H1 (cell line): ENCODE results near the gene RANBP3L. TPM values are rescaled to one million over a fixed set of nuclear protein-coding genes. Genes with fewer than 3 reads are reported as not detected.

Experiments
- CTCF ChIA-PET: fragments of 300-600 bp; sonication (Branson Sonifier 250); formaldehyde crosslinking; loops from one replicate; lab custom pipeline; 2021; ENCODE audit not compliant: partially characterized antibody; lab: Charles Lee
- POLR2A ChIA-PET: fragments of 300-600 bp; sonication (Branson Sonifier 250); formaldehyde crosslinking; loops from one replicate; lab custom pipeline; 2021; ENCODE audit warnings: inconsistent platforms; ENCODE audit not compliant: partially characterized antibody; lab: Charles Lee
- DNase-seq, 2 experiments: peaks; one replicate each; pipeline versions ENCODE4 v3.0.0 to v3.0.0-alpha.2; 2010 to 2022; ENCODE audit warnings: low spot score in 2 of 2, low read depth in 1 of 2, mixed read lengths in 1 of 2
- FAIRE-seq: peaks from 2 replicates; lab custom pipeline; 2011; peaks lifted over from hg19 to GRCh38; lab: Jason Lieb, UNC
- H2AFZ ChIP-seq: 2 replicates; pipeline ENCODE4 v1.8.1; 2012; ENCODE audit warnings: low read length, inconsistent platforms
- H2AK5ac ChIP-seq: 2 replicates; pipeline ENCODE4 v1.6.1; 2013; ENCODE audit warnings: low read depth, low read length
- H2BK120ac ChIP-seq: replicated peaks from 2 replicates; pipeline ENCODE3; 2013; ENCODE audit warnings: low read depth, low read length, inconsistent platforms
- H2BK12ac ChIP-seq: 2 replicates; pipeline ENCODE4 v1.6.1; 2013; ENCODE audit warnings: low read depth, low read length
- H2BK15ac ChIP-seq: 2 replicates; pipeline ENCODE4 v1.6.1; 2013; ENCODE audit warnings: low read length
- H2BK20ac ChIP-seq: 2 replicates; pipeline ENCODE4 v1.6.1; 2013; ENCODE audit warnings: low read length
- H2BK5ac ChIP-seq: 2 replicates; pipeline ENCODE4 v1.6.1; 2013; ENCODE audit warnings: low read depth, low read length
- H3K14ac ChIP-seq: 2 replicates; pipeline ENCODE4 v1.6.1; 2013; ENCODE audit warnings: inconsistent platforms; ENCODE audit not compliant: insufficient read length
- H3K18ac ChIP-seq: 2 replicates; pipeline ENCODE4 v1.6.1; 2013; ENCODE audit warnings: low read length; ENCODE audit errors: extremely low read depth
- H3K23ac ChIP-seq: 2 replicates; pipeline ENCODE4 v1.6.1; 2013; ENCODE audit warnings: inconsistent platforms; ENCODE audit not compliant: insufficient read length
- H3K23me2 ChIP-seq: 2 replicates; pipeline ENCODE4 v1.6.1; 2013; ENCODE audit warnings: low read depth, low read length
- H3K27ac ChIP-seq: 2 replicates; pipeline ENCODE4 v1.6.1; 2011; ENCODE audit warnings: low read depth, low read length, inconsistent platforms
- H3K27me3 ChIP-seq, 4 experiments: replicated peaks in 1 of 4; 1 replicate in 1 of 4; 2 replicates in 3 of 4; pipeline versions ENCODE4 v1.6.1 to v1.8.1; 2011 to 2013; ENCODE audit warnings: low read length in 3 of 4, mild to moderate bottlenecking in 3 of 4, inconsistent platforms in 2 of 4, mixed read lengths in 2 of 4, moderate library complexity in 1 of 4; ENCODE audit not compliant: control insufficient read depth in 3 of 4, insufficient read depth in 3 of 4; ENCODE audit errors: extremely low read depth in 1 of 4
- H3K36me3 ChIP-seq, 4 experiments: 2 replicates each; pipeline versions ENCODE4 v1.6.1 to v1.8.1; 2011 to 2013; ENCODE audit warnings: mild to moderate bottlenecking in 4 of 4, low read length in 3 of 4, moderate library complexity in 2 of 4, control low read depth in 1 of 4, inconsistent platforms in 1 of 4; ENCODE audit not compliant: insufficient read depth in 4 of 4, control insufficient read depth in 2 of 4
- H3K4ac ChIP-seq: replicated peaks from 2 replicates; pipeline ENCODE3; 2013; ENCODE audit warnings: low read length, low read depth, mixed read lengths, inconsistent platforms; ENCODE audit not compliant: insufficient read length
- H3K4me1 ChIP-seq, 4 experiments: replicated peaks in 1 of 4; 1 replicate in 1 of 4; 2 replicates in 3 of 4; pipeline versions ENCODE4 v1.6.1 to v1.8.1; 2011 to 2013; ENCODE audit warnings: low read length in 3 of 4, inconsistent platforms in 2 of 4, mixed read lengths in 1 of 4; ENCODE audit not compliant: insufficient read depth in 4 of 4, control insufficient read depth in 3 of 4
- H3K4me2 ChIP-seq, 2 experiments: 2 replicates each; pipeline versions ENCODE4 v1.6.1 to v1.8.1; 2011 to 2013; ENCODE audit warnings: low read depth in 2 of 2, low read length in 2 of 2, control low read depth in 1 of 2, inconsistent platforms in 1 of 2, mild to moderate bottlenecking in 1 of 2; ENCODE audit not compliant: insufficient read depth in 1 of 2
- H3K4me3 ChIP-seq, 4 experiments: fragments of 200-600, 300-600 bp in 1 of 4; sonication (generic), shearing (Covaris generic), sonication (Bioruptor Twin) in 1 of 4; 2 replicates each; pipeline versions ENCODE4 v1.5.1 to v1.8.1; 2011 to 2016; ENCODE audit warnings: low read length in 4 of 4, low read depth in 3 of 4, control low read depth in 2 of 4, inconsistent platforms in 2 of 4, mild to moderate bottlenecking in 2 of 4, mixed read lengths in 1 of 4, moderate library complexity in 1 of 4; ENCODE audit not compliant: insufficient read depth in 2 of 4; ENCODE audit errors: extremely low read depth in 1 of 4
- H3K56ac ChIP-seq: replicated peaks from 2 replicates; pipeline ENCODE3; 2013; ENCODE audit warnings: low read depth, mild to moderate bottlenecking, mixed read lengths, low read length, inconsistent platforms; ENCODE audit not compliant: insufficient read length
- H3K79me1 ChIP-seq: 2 replicates; pipeline ENCODE4 v1.6.1; 2013; ENCODE audit warnings: low read depth, low read length, control low read depth
- H3K79me2 ChIP-seq, 2 experiments: 2 replicates each; pipeline versions ENCODE4 v1.6.1 to v1.8.1; 2012 to 2013; ENCODE audit warnings: low read length in 2 of 2, mild to moderate bottlenecking in 2 of 2, inconsistent platforms in 1 of 2; ENCODE audit not compliant: insufficient read depth in 2 of 2, control insufficient read depth in 1 of 2
- H3K9ac ChIP-seq, 4 experiments: replicated peaks in 1 of 4; 1 replicate in 1 of 4; 2 replicates in 3 of 4; pipeline versions ENCODE4 v1.6.1 to v1.8.1; 2011 to 2013; ENCODE audit warnings: low read depth in 3 of 4, low read length in 3 of 4, control low read depth in 2 of 4, mild to moderate bottlenecking in 2 of 4, moderate library complexity in 2 of 4, inconsistent platforms in 1 of 4; ENCODE audit errors: extremely low read depth in 1 of 4
- H3K9me3 ChIP-seq, 2 experiments: 2 replicates each; pipeline versions ENCODE4 v1.6.1 to v1.8.1; 2012 to 2013; ENCODE audit warnings: mild to moderate bottlenecking in 2 of 2, moderate library complexity in 2 of 2, control low read depth in 1 of 2, inconsistent platforms in 1 of 2, low read depth in 1 of 2, low read length in 1 of 2, mixed read lengths in 1 of 2; ENCODE audit not compliant: insufficient read depth in 2 of 2
- H4K20me1 ChIP-seq, 2 experiments: replicated peaks in 1 of 2; 2 replicates each; pipeline versions ENCODE3 to v1.8.1; 2011 to 2013; ENCODE audit warnings: inconsistent platforms in 2 of 2, low read length in 2 of 2, mild to moderate bottlenecking in 1 of 2; ENCODE audit not compliant: insufficient read depth in 2 of 2, control insufficient read depth in 1 of 2
- H4K5ac ChIP-seq: 2 replicates; pipeline ENCODE4 v1.6.1; 2013; ENCODE audit warnings: low read length, low read depth, mixed read lengths, inconsistent platforms; ENCODE audit not compliant: insufficient read length
- H4K8ac ChIP-seq: 2 replicates; pipeline ENCODE4 v1.8.0; 2013; ENCODE audit warnings: mild to moderate bottlenecking, moderate library complexity, low read length, inconsistent platforms; ENCODE audit not compliant: insufficient read depth; ENCODE audit errors: extremely low read depth
- H4K91ac ChIP-seq: replicated peaks from 2 replicates; pipeline ENCODE3; 2013; ENCODE audit warnings: low read length, mixed read lengths, inconsistent platforms; ENCODE audit not compliant: insufficient read length
- BACH1 ChIP-seq: IDR thresholded peaks from 2 replicates; pipeline ENCODE4 v1.6.1; 2012; ENCODE audit warnings: low read length, improper control_type of control experiment
- CHD1 ChIP-seq: IDR thresholded peaks from 2 replicates; pipeline ENCODE4 v1.6.1; 2012; ENCODE audit warnings: low read depth, low read length, improper control_type of control experiment
- EGR1 ChIP-seq: IDR thresholded peaks from 2 replicates; pipeline ENCODE4 v1.6.1; 2011; ENCODE audit warnings: low read depth, low read length, borderline replicate concordance
- HDAC6 ChIP-seq: IDR thresholded peaks from one replicate; pipeline ENCODE4 v1.7.1; 2012; ENCODE audit warnings: low read depth, mild to moderate bottlenecking, inconsistent platforms, low read length, moderate library complexity
- JUN ChIP-seq: IDR thresholded peaks from 2 replicates; pipeline ENCODE4 v1.6.1; 2011; ENCODE audit warnings: low read depth, mild to moderate bottlenecking, improper control_type of control experiment, low read length
- KDM4A ChIP-seq: IDR thresholded peaks from one replicate; pipeline ENCODE4 v1.7.1; 2012; ENCODE audit warnings: low read depth, mild to moderate bottlenecking, moderate library complexity, low read length, inconsistent platforms; ENCODE audit not compliant: severe bottlenecking
- WGBS, 2 experiments: shearing (Covaris generic) in 1 of 2; methylation state at CpG; one replicate each; pipeline versions ENCODE4 v1.1.6 to v1.1.7; 2013 to 2015; ENCODE audit warnings: low lambda C conversion rate in 2 of 2, mixed read lengths in 2 of 2, inconsistent platforms in 1 of 2, low coverage in 1 of 2, missing lambda C conversion rate in 1 of 2; ENCODE audit not compliant: insufficient replicate concordance in 2 of 2, insufficient coverage in 1 of 2, insufficient read length in 1 of 2; ENCODE audit errors: extremely low coverage in 1 of 2, missing lambda C conversion rate in 1 of 2; 5-methylcytosine and 5-hydroxymethylcytosine counted together
- polyA plus RNA-seq, 7 experiments: library from polyadenylated mRNA; depleted of rRNA in 3 of 7; stranded (reverse) in 5 of 7; unstranded in 2 of 7; fragments of >200 nt in 5 of 7; fragments of 200-250 nt in 2 of 7; gene quantifications; 1 replicate in 5 of 7; 2 replicates in 1 of 7; 4 replicates in 1 of 7; pipeline versions ENCODE4 v1.2.1 to v1.2.3, GENCODE V29; 2011 to 2013; ENCODE audit warnings: missing spikeins in 2 of 7, mixed read lengths in 2 of 7
- total RNA-seq: library from RNA; stranded (reverse); fragmentation: NEBNext Ultra II Directional; extraction: Animal tissue kit (Norgen Biotek cat#: 25700); gene quantifications from 2 replicates; pipeline ENCODE4 v1.2.1, GENCODE V29; 2021

The RANBP3L gene
- total and polyA plus RNA-seq, 2 of the 8 experiments (the other 6 are each of a cell fraction or from before 2014, with no cell fraction given): not detected

DNA sequence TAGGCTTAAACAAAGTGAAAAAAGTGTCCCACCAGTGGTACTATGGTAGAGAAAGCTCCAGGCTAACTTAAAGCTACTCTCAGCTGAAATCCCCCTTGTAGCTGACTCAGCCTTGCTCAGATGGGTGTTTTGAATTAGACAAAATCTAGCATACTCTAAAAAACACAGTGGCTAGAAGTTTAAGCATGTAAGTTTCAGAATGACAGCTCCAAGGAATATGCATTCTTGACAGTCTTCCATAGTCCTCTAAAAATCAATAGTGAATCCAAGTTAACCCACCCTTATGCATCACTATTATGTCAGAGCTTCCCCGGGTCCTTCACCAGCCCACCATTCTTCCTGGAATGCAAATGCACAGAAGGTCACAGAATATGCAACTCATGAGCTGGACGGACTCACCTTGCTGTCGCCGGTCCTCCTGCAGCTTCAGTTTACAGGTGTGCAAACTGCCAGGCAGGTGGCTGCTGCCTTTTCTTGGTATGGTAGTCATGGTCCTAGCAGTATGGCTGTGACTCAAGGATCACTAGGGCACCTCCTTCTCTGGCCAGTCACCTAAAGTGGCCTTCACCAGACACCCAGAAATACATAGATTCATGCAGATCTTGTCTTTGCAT lies 668 bp downstream of the RANBP3L start:
- no peak overlapping the region for H4K91ac ChIP-seq
- no peak overlapping the region for H2BK12ac ChIP-seq
- H2BK5ac ChIP-seq: no peak overlapping the region
- no peaks in the 10 kb centered on the region for H3K9me3 ChIP-seq
- no peak overlapping the region for H3K4ac ChIP-seq
- ChIA-PET POLR2A (no interaction called here), CTCF (interaction anchor here (0.6 to 2.3 kb wide), 6 partner anchors 10 to 338 kb away, joined by 3 to 6 read pairs (median 4); no protein-coding TSS in a partner anchor)
- H3K23ac ChIP-seq: no peak overlapping the region
- H3K36me3 ChIP-seq: no peaks in the 10 kb centered on the region
- H3K27me3 ChIP-seq: no peaks in the 10 kb centered on the region
- no peak overlapping the region for H3K27ac ChIP-seq
- no peak overlapping the region for H3K56ac ChIP-seq
- H2AK5ac ChIP-seq: no peak overlapping the region
- no peak for DNase-seq
- H2BK20ac ChIP-seq: no peak overlapping the region
- no peak overlapping the region for H3K14ac ChIP-seq
- H3K79me1 ChIP-seq: no peaks in the 10 kb centered on the region
- FAIRE-seq: no peak
- H4K5ac ChIP-seq: no peak overlapping the region
- no peak overlapping the region for H2AFZ ChIP-seq
- no peak overlapping the region for H3K4me3 ChIP-seq
- H3K9ac ChIP-seq: no peak overlapping the region
- H2BK120ac ChIP-seq: no peak overlapping the region
- H3K4me1 ChIP-seq: no peaks in the 10 kb centered on the region
- H2BK15ac ChIP-seq: no peak overlapping the region
- H4K8ac ChIP-seq: no peak overlapping the region
- H3K79me2 ChIP-seq: no peaks in the 10 kb centered on the region
- H3K4me2 ChIP-seq: no peak overlapping the region
- H4K20me1 ChIP-seq: no peaks in the 10 kb centered on the region
- H3K18ac ChIP-seq: no peak overlapping the region
- 90% methylated on average over 4 of the region's 4 CpGs; no CpG with 5 or more reads in 1 of the 2 experiments for WGBS, 2 experiments
- H3K23me2 ChIP-seq: no peaks in the 10 kb centered on the region
- TF ChIP-seq BACH1: no peak
- TF ChIP-seq CHD1: no peak
- no peak for TF ChIP-seq EGR1
- no peak for TF ChIP-seq JUN
- TF ChIP-seq HDAC6: no peak
- TF ChIP-seq KDM4A: no peak
